ENCODE results near the gene RSPH9.

- TF ChIP-seq CTCF (conservative IDR thresholded peaks at IDR 0.05; ENCODE audit: low read depth, low read length) (no peak), EZH2phosphoT487 (IDR thresholded peaks at IDR 0.05; ENCODE audit: borderline replicate concordance, low read length) (no peak), EZH2 (IDR thresholded peaks at IDR 0.05; ENCODE audit: low read length, unreplicated experiment) (no peak)
Observed at GRCh38 chr6:43717822-43718221, 73.0 kb downstream of the RSPH9 start.

Data from PC-3 (cell line).